HepG2 (cell line): ENCODE measurements around the gene CKS1B. TPM values are rescaled to one million over a fixed set of nuclear protein-coding genes. Genes with fewer than 3 reads are reported as not detected.
A peak's percentile ranks its signal among the peaks of the same experiment; 100 is the strongest.

Experiments
- AFF4 ChIP-seq: sonication (generic); formaldehyde crosslinking; IDR thresholded peaks from 2 replicates; pipeline ENCODE4 v1.4.0; 2020; ENCODE audit warnings: missing genetic modification reagents
- BORCS8-MEF2B ChIP-seq: sonication (generic); formaldehyde crosslinking; IDR thresholded peaks from 2 replicates; pipeline ENCODE4 v1.8.0; 2022; ENCODE audit warnings: mild to moderate bottlenecking, missing genetic modification reagents
- DRAP1 ChIP-seq: IDR thresholded peaks from 2 replicates; pipeline ENCODE4 v1.6.1; 2016; ENCODE audit warnings: missing genetic modification reagents, missing compliant biosample characterization
- EEA1 ChIP-seq: sonication (generic); formaldehyde crosslinking; IDR thresholded peaks from 2 replicates; pipeline ENCODE4 v1.5.1; 2020; ENCODE audit warnings: mild to moderate bottlenecking, missing genetic modification reagents, borderline replicate concordance
- FOXO1 ChIP-seq: sonication (generic); formaldehyde crosslinking; IDR thresholded peaks from 2 replicates; pipeline ENCODE4 v1.4.0; 2020; ENCODE audit warnings: missing genetic modification reagents
- FUBP1 ChIP-seq: sonication (generic); formaldehyde crosslinking; IDR thresholded peaks from 2 replicates; pipeline ENCODE4 v1.5.1; 2020; ENCODE audit warnings: missing genetic modification reagents, mild to moderate bottlenecking, borderline replicate concordance
- GRHL1 ChIP-seq: sonication (generic); formaldehyde crosslinking; conservative IDR thresholded peaks from 2 replicates; pipeline ENCODE4 v1.8.0; 2022; ENCODE audit warnings: missing genetic modification reagents
- HINFP ChIP-seq: sonication (generic); formaldehyde crosslinking; IDR thresholded peaks from 2 replicates; pipeline ENCODE4 v1.4.0; 2020; ENCODE audit warnings: low read depth, mild to moderate bottlenecking, missing genetic modification reagents
- KDM1A ChIP-seq: IDR thresholded peaks from 2 replicates; pipeline ENCODE4 v1.6.1; 2016; ENCODE audit warnings: missing compliant biosample characterization
- KDM5A ChIP-seq: fragments of 200-600 bp; sonication (generic); IDR thresholded peaks from 2 replicates; pipeline ENCODE4 v1.7.0; 2018; ENCODE audit warnings: antibody characterized with exemption, mild to moderate bottlenecking, low read length, borderline replicate concordance
- POLR2AphosphoS2 ChIP-seq: IDR thresholded peaks from 2 replicates; pipeline ENCODE4 v1.6.1; 2011; ENCODE audit warnings: low read depth, low read length, improper control_type of control experiment
- POLR2G ChIP-seq: fragments of 200-400 bp; formaldehyde crosslinking; IDR thresholded peaks from 2 replicates; pipeline ENCODE4 v1.6.1; 2018; ENCODE audit warnings: mild to moderate bottlenecking, low read depth, low read length, moderate library complexity
- RFXANK ChIP-seq: IDR thresholded peaks from 2 replicates; pipeline ENCODE4 v1.6.1; 2016
- ZBTB26 ChIP-seq: IDR thresholded peaks from 2 replicates; pipeline ENCODE4 v1.6.1; 2016; ENCODE audit warnings: missing compliant biosample characterization, missing genetic modification reagents, borderline replicate concordance
- ZNF597 ChIP-seq: sonication (generic); formaldehyde crosslinking; IDR thresholded peaks from 2 replicates; pipeline ENCODE4 v1.5.0; 2020; ENCODE audit warnings: missing genetic modification reagents
- ZNF747 ChIP-seq: sonication (generic); formaldehyde crosslinking; IDR thresholded peaks from 2 replicates; pipeline ENCODE4 v1.8.1; 2023; ENCODE audit warnings: missing genetic modification reagents, mild to moderate bottlenecking, borderline replicate concordance
- polyA plus RNA-seq, 8 experiments: library from polyadenylated mRNA; depleted of rRNA in 3 of 8; stranded (reverse) in 7 of 8; unstranded in 1 of 8; fragments of >200 nt; fragmentation: Illumina TruSeq in 4 of 8; extraction: Trizol in 4 of 8; gene quantifications; 2 replicates each; pipeline versions ENCODE4 v1.2.1 to v1.2.3, GENCODE V29; 2011 to 2016; ENCODE audit warnings: low read depth in 4 of 8, missing spikeins in 1 of 8, mixed read lengths in 1 of 8; ENCODE audit not compliant: insufficient read depth in 1 of 8
- total RNA-seq, 5 experiments: library from RNA; depleted of rRNA; stranded (reverse); fragments of >200 nt; fragmentation: Illumina TruSeq; extraction: Trizol; gene quantifications; 2 replicates each; pipeline ENCODE4 v1.2.3, GENCODE V29; 2016; ENCODE audit warnings: low read depth in 1 of 5

The CKS1B gene
- total and polyA plus RNA-seq, 2 of the 13 experiments (the other 11 are each of a cell fraction or from before 2014, with no cell fraction given): 217 to 222 TPM

GRCh38 chr1:154982897-154983648 lies 8.6 kb downstream of the CKS1B start, which contains the start of gene FLAD1 (continued):
- TF ChIP-seq EEA1 (CRISPR knock-in tag): no peak
- TF ChIP-seq POLR2AphosphoS2: no peak
- TF ChIP-seq BORCS8-MEF2B (CRISPR knock-in tag): peak; percentile 86
- TF ChIP-seq FOXO1: no peak
- no peak for TF ChIP-seq AFF4 (CRISPR knock-in tag)
- no peak for TF ChIP-seq ZNF597 (CRISPR knock-in tag)
- TF ChIP-seq HINFP (CRISPR knock-in tag): no peak; the same call in 1 of the 2 replicates
- TF ChIP-seq ZNF747 (CRISPR knock-in tag): no peak
- TF ChIP-seq KDM5A: peak; percentile 76; the same call in 1 of the 2 replicates
- TF ChIP-seq GRHL1 (CRISPR knock-in tag): no peak
- TF ChIP-seq RFXANK: 0 out of 2 replicates have a peak, but pooled peaks have one; percentile 61
- no peak for TF ChIP-seq FUBP1 (CRISPR knock-in tag)
- TF ChIP-seq DRAP1: peak; percentile 42; the same call in 1 of the 2 replicates
- TF ChIP-seq KDM1A (CRISPR knock-in tag): no peak
- peak; percentile 54; the same call in 1 of the 2 replicates for TF ChIP-seq ZBTB26 (CRISPR knock-in tag)
- peak; percentile 76 for TF ChIP-seq POLR2G
